ENCODE results near the gene TRPC4AP.

TRPC4AP gene

DNA sequence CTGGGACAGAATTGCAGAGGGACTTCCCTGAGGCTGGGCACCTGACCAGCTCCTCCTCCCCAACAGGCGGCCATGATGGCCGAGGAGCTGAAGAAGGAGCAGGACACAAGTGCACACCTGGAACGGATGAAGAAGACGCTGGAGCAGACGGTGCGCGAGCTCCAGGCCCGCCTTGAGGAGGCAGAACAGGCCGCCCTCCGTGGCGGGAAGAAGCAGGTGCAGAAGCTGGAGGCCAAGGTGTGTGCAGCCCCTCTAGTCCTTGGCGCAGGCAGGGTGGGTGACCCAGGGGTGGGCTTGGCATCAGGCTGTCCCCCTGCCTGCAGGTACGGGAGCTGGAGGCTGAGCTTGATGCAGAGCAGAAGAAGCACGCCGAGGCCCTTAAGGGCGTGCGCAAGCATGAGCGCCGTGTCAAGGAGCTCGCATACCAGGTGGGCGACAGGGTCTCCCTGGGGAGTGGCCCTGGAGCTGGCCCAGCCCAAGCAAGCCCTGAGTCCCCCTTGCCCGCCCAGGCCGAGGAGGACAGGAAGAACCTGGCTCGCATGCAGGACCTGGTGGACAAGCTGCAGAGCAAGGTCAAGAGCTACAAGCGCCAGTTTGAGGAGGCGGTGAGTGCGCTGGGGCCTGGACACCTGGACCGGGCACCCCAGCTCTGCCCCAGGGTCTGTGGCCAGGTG is 91.5 kb downstream of the TRPC4AP start:
- H3K4me3 ChIP-seq (ENCODE audit: low read length), result no peak overlapping the region
- TF ChIP-seq ZNF274 (IDR thresholded peaks at IDR 0.05; ENCODE audit: low read depth, low read length), result no peak

DNA sequence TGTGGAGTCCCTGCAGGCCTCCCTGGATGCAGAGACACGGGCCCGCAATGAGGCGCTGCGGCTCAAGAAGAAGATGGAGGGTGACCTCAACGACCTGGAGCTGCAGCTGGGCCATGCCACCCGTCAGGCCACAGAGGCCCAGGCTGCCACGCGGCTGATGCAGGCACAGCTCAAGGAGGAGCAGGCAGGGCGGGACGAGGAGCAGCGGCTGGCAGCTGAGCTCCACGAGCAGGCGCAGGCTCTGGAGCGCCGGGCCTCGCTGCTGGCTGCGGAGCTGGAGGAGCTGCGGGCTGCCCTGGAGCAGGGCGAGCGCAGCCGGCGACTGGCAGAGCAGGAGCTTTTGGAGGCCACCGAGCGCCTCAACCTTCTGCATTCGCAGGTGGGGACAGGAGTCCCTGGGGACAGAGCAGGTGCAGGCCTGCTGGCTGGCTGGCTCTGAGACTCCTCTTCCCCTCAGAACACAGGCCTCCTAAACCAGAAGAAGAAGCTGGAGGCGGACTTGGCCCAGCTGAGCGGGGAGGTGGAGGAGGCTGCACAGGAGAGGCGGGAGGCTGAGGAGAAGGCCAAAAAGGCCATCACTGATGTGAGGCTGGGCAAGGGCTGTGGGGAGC is 92.2 kb downstream of the TRPC4AP start:
- H3K4me3 ChIP-seq (ENCODE audit: low read length), result no peak overlapping the region
- TF ChIP-seq ZNF274 (IDR thresholded peaks at IDR 0.05; ENCODE audit: low read depth, low read length), result no peak

DNA sequence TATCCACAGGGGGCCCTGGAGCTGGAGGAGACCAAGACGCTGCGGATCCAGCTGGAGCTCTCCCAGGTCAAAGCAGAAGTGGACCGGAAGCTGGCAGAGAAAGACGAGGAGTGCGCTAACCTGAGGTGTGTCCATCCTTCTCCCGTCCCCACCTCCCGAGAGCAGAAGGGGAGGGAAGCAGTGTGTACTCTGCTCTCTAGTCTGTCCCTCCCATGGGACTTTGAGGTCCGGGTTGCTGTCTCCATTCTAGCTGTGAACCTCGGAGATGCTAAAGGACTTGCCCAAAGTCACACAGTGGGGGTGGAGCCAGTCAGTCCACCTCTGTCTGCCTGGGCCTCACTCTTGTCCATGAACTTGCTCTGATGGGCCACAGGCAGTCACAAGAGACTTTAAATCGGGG is 92.8 kb downstream of the TRPC4AP start:
- no peak for TF ChIP-seq ZNF274 (IDR thresholded peaks at IDR 0.05; ENCODE audit: low read depth, low read length)
- no peak overlapping the region for H3K4me3 ChIP-seq (ENCODE audit: low read length)

DNA sequence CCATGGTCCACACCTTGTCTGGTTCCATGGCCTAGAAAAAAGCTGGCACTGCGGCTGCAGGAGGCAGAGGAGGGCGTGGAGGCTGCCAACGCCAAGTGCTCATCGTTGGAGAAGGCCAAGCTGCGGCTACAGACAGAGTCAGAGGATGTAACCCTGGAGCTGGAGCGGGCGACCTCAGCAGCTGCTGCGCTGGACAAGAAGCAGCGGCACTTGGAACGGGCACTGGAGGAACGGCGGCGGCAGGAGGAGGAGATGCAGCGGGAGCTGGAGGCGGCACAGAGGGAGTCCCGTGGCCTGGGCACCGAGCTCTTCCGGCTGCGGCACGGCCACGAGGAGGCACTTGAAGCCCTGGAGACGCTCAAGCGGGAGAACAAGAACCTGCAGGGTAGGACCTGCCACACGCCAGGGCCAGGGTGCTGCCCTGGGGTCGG is 93.6 kb downstream of the TRPC4AP start:
- no peak for TF ChIP-seq ZNF274 (IDR thresholded peaks at IDR 0.05; ENCODE audit: low read depth, low read length)
- H3K4me3 ChIP-seq (ENCODE audit: low read length), result no peak overlapping the region

DNA sequence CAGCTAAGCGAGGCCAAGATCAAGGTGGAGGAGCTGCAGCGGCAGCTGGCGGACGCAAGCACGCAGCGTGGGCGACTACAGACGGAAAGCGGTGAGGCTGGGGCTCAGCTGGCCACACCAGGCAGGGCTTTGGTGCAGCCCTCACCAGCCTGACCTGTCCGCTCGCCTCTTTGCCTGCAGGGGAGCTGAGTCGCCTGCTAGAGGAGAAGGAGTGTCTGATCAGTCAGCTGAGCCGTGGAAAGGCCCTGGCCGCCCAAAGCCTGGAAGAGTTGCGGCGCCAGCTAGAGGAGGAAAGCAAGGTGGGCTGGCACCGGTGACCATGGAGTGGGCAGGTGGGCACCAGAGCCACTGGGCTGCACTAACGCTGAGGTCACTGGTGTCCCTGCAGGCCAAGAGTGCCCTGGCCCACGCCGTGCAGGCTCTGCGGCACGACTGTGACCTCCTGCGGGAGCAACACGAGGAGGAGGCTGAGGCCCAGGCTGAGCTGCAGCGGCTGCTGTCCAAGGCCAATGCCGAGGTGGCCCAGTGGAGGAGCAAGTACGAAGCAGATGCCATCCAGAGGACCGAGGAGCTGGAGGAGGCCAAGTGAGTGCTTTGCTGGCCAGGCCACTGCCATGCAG is 94.2 kb downstream of the TRPC4AP start:
- no peak overlapping the region for H3K4me3 ChIP-seq (ENCODE audit: low read length)
- TF ChIP-seq ZNF274 (IDR thresholded peaks at IDR 0.05; ENCODE audit: low read depth, low read length), result no peak

DNA sequence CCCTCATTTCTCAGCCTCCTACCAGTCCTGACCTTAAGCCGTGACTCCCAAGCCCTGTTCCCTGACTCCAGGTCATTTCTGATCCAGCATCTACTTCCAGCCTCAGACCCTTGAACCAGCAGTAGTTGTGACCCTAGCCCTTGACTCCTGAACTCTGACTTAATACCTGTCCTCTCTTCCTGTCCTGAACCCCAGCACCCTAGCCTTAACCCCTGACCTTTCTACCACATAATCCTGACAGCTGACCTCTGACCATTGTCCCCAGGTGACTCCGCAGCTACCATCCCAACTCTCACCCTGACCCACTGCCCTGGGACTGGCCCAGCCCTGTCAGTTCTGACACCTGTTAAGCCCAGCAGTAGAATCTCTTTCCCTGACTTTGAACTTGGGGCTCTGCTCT is 94.8 kb downstream of the TRPC4AP start:
- no peak overlapping the region for H3K4me3 ChIP-seq (ENCODE audit: low read length)
- TF ChIP-seq ZNF274 (IDR thresholded peaks at IDR 0.05; ENCODE audit: low read depth, low read length), result no peak

DNA sequence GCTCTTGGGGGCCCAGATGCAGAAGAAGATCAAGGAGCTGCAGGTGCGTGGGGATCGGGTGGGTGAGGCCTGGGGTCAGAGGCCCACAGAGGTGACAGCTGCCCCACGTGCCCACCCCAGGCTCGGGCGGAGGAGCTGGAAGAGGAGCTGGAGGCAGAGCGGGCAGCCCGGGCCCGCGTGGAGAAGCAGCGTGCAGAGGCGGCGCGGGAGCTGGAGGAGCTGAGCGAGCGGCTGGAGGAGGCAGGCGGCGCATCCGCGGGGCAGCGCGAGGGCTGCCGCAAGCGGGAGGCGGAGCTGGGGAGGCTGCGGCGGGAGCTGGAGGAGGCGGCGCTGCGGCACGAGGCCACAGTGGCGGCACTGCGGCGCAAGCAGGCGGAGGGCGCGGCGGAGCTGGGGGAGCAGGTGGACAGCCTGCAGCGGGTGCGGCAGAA is 95.5 kb downstream of the TRPC4AP start:
- no peak for TF ChIP-seq ZNF274 (IDR thresholded peaks at IDR 0.05; ENCODE audit: low read depth, low read length)

DNA sequence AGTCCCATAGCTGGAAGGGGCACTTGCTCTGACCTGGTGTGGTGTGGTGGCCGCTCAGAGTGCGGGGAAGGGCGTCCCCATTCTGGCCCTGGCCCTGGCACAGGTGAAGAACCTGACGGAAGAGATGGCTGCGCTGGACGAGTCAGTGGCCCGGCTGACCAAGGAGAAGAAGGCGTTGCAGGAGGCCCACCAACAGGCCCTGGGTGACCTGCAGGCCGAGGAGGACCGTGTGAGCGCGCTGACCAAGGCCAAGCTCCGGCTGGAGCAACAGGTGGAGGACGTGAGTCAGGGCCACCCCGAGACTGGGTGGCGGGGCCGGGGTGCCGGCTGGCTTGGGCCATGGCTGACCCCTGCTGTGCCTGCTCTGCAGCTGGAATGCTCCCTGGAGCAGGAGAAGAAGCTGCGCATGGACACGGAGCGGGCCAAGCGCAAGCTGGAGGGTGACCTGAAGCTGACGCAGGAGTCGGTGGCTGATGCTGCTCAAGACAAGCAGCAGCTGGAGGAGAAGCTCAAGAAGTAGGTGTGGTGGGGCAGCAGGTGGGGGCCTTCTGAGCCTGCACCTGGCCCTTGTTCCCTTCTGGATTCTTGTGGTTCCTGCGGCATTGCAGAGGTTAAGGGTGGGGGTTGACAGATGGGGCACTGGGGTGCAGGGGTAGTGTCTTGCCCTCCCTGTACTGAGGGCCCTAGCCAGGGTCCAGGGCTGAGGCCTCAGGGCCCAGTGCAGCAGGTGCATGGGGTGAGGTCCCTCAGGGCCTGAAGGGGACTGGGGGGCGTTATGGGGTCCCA is 96.2 kb downstream of the TRPC4AP start:
- no peak overlapping the region for H3K4me3 ChIP-seq (ENCODE audit: low read length)
- no peak for TF ChIP-seq ZNF274 (IDR thresholded peaks at IDR 0.05; ENCODE audit: low read depth, low read length)

More for the DNA sequence above, 95.5 kb downstream of the TRPC4AP start:
- no peak overlapping the region for H3K4me3 ChIP-seq (ENCODE audit: low read length)

DNA sequence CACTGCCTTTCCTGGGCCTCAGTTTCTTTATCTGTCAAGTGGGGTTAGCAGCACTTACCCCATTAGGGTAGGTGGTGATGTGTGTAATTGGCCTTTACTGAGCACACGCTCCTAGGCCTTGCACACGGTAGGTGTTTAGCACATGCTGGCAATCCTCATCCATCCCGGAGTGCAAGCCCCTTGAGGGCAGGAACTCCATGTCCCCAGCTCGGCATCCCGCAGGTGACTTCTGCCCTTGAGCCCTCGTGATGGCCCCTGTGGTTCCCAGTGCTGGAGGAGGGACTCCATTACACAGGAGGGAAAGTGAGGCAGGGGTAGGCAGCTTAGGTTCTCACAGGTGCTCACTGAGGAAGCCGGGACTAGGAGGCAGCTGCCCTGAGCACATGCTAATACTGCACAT is 96.9 kb downstream of the TRPC4AP start:
- no peak for TF ChIP-seq ZNF274 (IDR thresholded peaks at IDR 0.05; ENCODE audit: low read depth, low read length)
- H3K4me3 ChIP-seq (ENCODE audit: low read length), result no peak overlapping the region

DNA sequence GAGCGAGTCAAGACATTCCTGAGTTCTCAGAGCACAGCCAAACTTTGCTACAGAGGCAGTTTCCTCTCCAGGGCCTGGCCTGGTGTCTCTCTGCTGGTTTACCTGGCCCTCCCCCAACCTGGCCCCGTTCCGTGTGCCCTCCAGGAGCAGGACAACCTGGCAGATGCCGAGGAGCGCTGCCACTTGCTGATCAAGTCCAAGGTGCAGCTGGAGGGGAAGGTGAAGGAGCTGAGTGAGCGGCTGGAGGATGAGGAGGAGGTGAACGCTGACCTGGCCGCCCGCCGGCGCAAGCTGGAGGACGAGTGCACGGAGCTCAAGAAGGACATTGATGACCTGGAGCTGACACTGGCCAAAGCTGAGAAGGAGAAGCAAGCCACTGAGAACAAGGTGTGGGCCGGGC is 97.4 kb downstream of the TRPC4AP start:
- H3K4me3 ChIP-seq (ENCODE audit: low read length), result no peak overlapping the region
- no peak for TF ChIP-seq ZNF274 (IDR thresholded peaks at IDR 0.05; ENCODE audit: low read depth, low read length)

DNA sequence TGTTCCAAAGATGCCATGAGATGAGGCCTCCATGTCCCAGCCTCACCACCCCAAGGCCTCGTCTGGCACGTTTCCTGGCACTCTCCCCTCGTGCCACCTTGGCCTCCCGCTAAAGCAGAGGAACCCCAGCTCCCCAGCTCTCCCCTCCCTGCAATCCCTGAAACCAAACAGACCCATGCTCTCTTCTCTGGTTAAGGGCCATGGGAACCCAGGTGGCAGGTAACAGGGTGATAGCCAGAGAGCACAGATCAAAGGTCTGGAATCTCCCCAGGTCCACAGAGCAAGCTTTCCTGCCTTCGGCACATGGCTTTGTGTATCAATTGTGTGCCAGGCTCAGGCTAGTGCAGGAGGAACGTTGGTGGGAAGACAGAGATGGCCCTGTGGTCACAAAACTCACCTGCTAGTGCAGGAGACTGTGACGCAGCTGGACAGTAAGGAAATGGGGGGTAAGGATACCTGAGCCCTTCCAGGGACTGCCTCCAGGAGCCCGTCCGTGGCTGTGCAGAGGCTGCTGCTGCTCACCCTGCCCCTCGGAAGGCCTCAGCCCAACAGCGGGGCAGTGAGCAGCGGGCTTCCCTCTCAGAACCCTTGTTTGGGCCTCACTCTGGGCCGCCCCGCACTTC is 98.0 kb downstream of the TRPC4AP start:
- TF ChIP-seq ZNF274 (IDR thresholded peaks at IDR 0.05; ENCODE audit: low read depth, low read length), result no peak
- no peak overlapping the region for H3K4me3 ChIP-seq (ENCODE audit: low read length)

DNA sequence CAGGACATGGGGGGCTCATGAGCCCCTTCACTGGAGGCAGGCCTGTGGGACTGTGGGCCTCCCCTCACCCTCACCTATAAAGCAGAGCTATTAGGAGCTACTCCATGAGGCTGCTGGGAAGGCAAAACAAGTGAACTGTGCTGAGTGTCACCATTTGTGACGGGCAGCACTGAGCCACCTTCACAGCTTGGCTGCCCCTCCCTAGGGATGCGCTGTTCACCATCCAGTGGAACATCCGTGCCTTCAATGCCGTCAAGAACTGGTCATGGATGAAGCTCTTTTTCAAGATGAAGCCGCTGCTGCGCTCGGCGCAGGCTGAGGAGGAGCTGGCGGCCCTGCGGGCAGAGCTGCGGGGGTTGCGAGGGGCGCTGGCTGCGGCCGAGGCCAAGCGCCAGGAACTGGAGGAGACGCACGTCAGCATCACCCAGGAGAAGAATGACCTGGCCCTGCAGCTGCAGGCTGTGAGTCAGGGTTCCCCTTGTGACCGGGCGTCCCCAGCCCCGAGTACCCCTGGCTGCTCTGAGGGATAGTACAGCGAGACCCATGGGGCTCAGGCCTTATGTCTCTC is 98.6 kb downstream of the TRPC4AP start:
- H3K4me3 ChIP-seq (ENCODE audit: low read length), result no peak overlapping the region
- no peak for TF ChIP-seq ZNF274 (IDR thresholded peaks at IDR 0.05; ENCODE audit: low read depth, low read length)

DNA sequence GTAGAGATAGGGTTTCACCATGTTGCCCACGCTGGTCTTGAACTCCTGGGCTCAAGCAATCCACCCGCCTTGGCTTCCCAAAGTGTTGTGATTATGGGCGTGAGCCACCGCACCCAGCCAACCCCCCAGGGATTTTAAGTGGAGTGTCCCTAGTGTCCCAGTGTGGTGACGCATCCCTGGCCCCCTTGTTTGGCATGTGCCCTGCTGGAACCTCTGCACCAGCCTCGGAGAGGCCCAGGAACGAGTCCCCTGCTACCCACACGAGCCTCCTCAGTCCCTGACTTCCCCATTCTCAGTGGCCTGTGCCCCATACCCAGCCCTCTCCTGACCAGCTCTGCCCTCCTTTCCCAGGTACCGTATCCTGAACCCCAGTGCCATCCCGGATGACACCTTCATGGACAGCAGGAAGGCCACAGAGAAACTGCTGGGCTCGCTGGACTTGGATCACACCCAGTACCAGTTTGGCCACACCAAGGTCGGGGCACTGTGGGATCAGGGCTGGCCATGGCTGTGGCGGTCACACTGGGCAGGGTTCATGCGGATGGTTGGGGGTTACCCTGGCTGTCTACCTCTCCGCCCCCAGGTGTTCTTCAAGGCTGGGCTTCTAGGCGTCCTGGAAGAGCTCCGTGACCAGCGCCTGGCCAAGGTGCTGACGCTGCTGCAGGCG is 99.7 kb downstream of the TRPC4AP start:
- no peak for TF ChIP-seq ZNF274 (IDR thresholded peaks at IDR 0.05; ENCODE audit: low read depth, low read length)
- H3K4me3 ChIP-seq (ENCODE audit: low read length), result no peak overlapping the region

Data from GM08714 (cell line).